SK-N-SH treated with all-trans-retinoic acid at 6 μM for 48 hours (cell line): ENCODE results near the gene GJA9.

Experiments
- ATAC-seq: fragments of 200-7000 bp; cut with Tn5 transposase; 3 replicates; pipeline ENCODE4 v1.9.1; 2020; ENCODE audit warnings: mild to moderate bottlenecking, moderate library complexity
- ARNTL ChIP-seq: fragments of 450-650 bp; formaldehyde crosslinking; IDR thresholded peaks from 2 replicates; pipeline ENCODE4 v1.5.0; 2020; ENCODE audit warnings: low read depth, mild to moderate bottlenecking, moderate library complexity, borderline replicate concordance
- CSDC2 ChIP-seq: fragments of 250-450 bp; sonication (Bioruptor Pico); IDR thresholded peaks from 2 replicates; pipeline ENCODE4 v1.5.0; 2020; ENCODE audit warnings: mild to moderate bottlenecking, moderate library complexity
- ESRRG ChIP-seq: fragments of 250-450 bp; sonication (Bioruptor Pico); IDR thresholded peaks from 2 replicates; pipeline ENCODE4 v1.6.1; 2021; ENCODE audit warnings: mild to moderate bottlenecking
- GLIS3 ChIP-seq: fragments of 250-450 bp; sonication (Bioruptor Pico); IDR thresholded peaks from 2 replicates; pipeline ENCODE4 v1.5.0; 2020; ENCODE audit warnings: mild to moderate bottlenecking, moderate library complexity
- ISL1 ChIP-seq: fragments of 250-450 bp; sonication (Bioruptor Pico); IDR thresholded peaks from 2 replicates; pipeline ENCODE4 v2.1.2; 2022; ENCODE audit warnings: mild to moderate bottlenecking, moderate library complexity
- OSR1 ChIP-seq: fragments of 250-450 bp; sonication (Bioruptor Pico); IDR thresholded peaks from 2 replicates; pipeline ENCODE4 v1.8.0; 2022; ENCODE audit warnings: moderate library complexity, mild to moderate bottlenecking, inconsistent platforms
- PPARA ChIP-seq: fragments of 250-450 bp; sonication (Bioruptor Pico); IDR thresholded peaks from 2 replicates; pipeline ENCODE4 v1.5.0; 2020; ENCODE audit warnings: mild to moderate bottlenecking, borderline replicate concordance
- RARB ChIP-seq: fragments of 250-450 bp; sonication (Bioruptor Pico); IDR thresholded peaks from 2 replicates; pipeline ENCODE4 v1.8.0; 2021; ENCODE audit warnings: mild to moderate bottlenecking, moderate library complexity
- TCF4 ChIP-seq: fragments of 250-450 bp; sonication (Bioruptor Pico); IDR thresholded peaks from 2 replicates; pipeline ENCODE4 v1.8.0; 2021; ENCODE audit warnings: mild to moderate bottlenecking, moderate library complexity, borderline replicate concordance
- TOX ChIP-seq: fragments of 250-450 bp; sonication (Bioruptor Pico); IDR thresholded peaks from 2 replicates; pipeline ENCODE4 v1.8.0; 2021; ENCODE audit warnings: mild to moderate bottlenecking, moderate library complexity, borderline replicate concordance
- ZC3H10 ChIP-seq: fragments of 250-450 bp; sonication (Bioruptor Pico); IDR thresholded peaks from 2 replicates; pipeline ENCODE4 v1.5.1; 2021; ENCODE audit warnings: mild to moderate bottlenecking, moderate library complexity
- ZFP3 ChIP-seq: fragments of 250-450 bp; sonication (Bioruptor Pico); IDR thresholded peaks from 2 replicates; pipeline ENCODE4 v1.5.0; 2020; ENCODE audit warnings: mild to moderate bottlenecking, moderate library complexity
- ZFP30 ChIP-seq: fragments of 450-650 bp; formaldehyde crosslinking; IDR thresholded peaks from 2 replicates; pipeline ENCODE4 v1.5.0; 2022; ENCODE audit warnings: mild to moderate bottlenecking, moderate library complexity
- ZNF565 ChIP-seq: fragments of 450-650 bp; formaldehyde crosslinking; conservative IDR thresholded peaks from 2 replicates; pipeline ENCODE4 v1.5.0; 2020; ENCODE audit warnings: low read depth, mild to moderate bottlenecking, moderate library complexity
- ZNF70 ChIP-seq: fragments of 450-650 bp; formaldehyde crosslinking; IDR thresholded peaks from 2 replicates; pipeline ENCODE4 v1.5.0; 2020; ENCODE audit warnings: mild to moderate bottlenecking, moderate library complexity
- ZNF8 ChIP-seq: fragments of 450-650 bp; formaldehyde crosslinking; IDR thresholded peaks from 2 replicates; pipeline ENCODE4 v1.5.0; 2020; ENCODE audit warnings: mild to moderate bottlenecking, moderate library complexity
- TF ChIP-seq, protein P1 (sequence below): fragments of 250-450 bp; sonication (Bioruptor Pico); IDR thresholded peaks from 2 replicates; pipeline ENCODE4 v1.5.0; 2020; ENCODE audit warnings: mild to moderate bottlenecking, moderate library complexity
- TF ChIP-seq, protein P2 (sequence below): fragments of 250-450 bp; sonication (Bioruptor Pico); IDR thresholded peaks from 2 replicates; pipeline ENCODE4 v1.8.0; 2020; ENCODE audit warnings: mild to moderate bottlenecking, moderate library complexity, borderline replicate concordance
- TF ChIP-seq, protein P3 (sequence below): fragments of 250-450 bp; sonication (Bioruptor Pico); IDR thresholded peaks from 2 replicates; pipeline ENCODE4 v1.8.0; 2021; ENCODE audit warnings: low read depth, mild to moderate bottlenecking, moderate library complexity, borderline replicate concordance
- TF ChIP-seq, protein P4 (sequence below): fragments of 250-450 bp; sonication (Bioruptor Pico); IDR thresholded peaks from 2 replicates; pipeline ENCODE4 v1.5.1; 2020; ENCODE audit warnings: low read depth, mild to moderate bottlenecking, moderate library complexity

GJA9 gene

DNA sequence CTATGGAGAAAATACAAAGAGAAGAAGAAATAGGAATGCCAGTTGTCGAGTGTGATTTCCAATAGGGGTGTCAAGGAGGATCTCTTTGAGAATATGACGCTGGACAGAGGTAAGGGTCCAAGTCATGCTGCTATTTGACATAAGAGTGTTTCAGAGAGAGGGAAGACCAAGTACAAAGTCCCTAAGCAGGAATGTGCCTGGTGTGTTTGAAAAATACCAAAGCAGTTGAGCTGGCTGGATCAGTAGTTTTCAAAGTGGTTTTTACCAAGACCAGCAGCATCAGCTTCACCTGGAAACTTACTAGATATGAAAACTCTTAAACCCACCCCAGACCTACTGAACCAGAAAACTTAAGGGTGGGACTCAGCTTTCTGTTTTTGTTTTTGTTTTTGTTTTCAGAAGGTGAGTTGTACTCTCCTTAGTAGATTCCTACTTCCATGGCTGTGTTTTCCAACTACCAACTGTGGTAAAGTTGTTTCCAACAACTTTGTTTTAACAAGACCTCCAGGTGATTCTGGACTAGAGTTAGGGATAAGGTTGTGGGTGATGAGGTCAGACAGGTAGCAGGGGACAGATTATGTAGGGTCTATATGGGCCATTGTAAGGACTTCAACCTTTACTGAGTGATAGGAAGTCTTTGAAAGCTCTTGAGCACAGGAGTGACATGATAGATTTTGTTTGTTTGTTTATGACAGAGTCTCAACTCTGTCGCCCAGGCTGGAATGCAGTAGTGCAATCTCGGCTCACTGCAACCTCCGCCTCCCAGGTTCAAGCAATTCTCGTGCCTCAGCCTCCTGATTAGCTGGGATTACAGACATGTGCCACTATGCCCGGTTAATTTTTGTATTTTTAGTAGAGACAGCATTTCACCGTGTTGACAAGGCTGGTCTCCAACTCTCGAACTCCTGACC, 7.3 kb upstream of the GJA9 start:
- no peak for ATAC-seq

DNA sequence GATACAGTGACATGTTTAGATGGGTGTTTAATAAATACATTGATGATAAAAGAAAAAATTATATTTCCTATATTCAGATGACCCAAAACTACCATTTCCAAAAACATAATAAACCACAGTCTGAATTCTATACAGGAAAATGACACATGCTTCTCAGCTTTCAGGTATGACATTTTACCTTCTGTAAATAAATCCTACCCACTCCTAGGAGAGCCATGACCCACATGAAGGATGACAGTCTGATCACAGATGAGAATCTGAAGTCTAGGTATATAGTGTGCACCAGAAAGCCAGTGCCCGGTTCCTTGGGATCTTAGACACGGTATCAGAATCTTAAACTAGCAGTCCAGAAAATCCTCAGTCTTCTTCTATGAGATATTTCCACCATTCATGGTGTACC, 3.7 kb upstream of the GJA9 start:
- TF ChIP-seq, protein P1, sequence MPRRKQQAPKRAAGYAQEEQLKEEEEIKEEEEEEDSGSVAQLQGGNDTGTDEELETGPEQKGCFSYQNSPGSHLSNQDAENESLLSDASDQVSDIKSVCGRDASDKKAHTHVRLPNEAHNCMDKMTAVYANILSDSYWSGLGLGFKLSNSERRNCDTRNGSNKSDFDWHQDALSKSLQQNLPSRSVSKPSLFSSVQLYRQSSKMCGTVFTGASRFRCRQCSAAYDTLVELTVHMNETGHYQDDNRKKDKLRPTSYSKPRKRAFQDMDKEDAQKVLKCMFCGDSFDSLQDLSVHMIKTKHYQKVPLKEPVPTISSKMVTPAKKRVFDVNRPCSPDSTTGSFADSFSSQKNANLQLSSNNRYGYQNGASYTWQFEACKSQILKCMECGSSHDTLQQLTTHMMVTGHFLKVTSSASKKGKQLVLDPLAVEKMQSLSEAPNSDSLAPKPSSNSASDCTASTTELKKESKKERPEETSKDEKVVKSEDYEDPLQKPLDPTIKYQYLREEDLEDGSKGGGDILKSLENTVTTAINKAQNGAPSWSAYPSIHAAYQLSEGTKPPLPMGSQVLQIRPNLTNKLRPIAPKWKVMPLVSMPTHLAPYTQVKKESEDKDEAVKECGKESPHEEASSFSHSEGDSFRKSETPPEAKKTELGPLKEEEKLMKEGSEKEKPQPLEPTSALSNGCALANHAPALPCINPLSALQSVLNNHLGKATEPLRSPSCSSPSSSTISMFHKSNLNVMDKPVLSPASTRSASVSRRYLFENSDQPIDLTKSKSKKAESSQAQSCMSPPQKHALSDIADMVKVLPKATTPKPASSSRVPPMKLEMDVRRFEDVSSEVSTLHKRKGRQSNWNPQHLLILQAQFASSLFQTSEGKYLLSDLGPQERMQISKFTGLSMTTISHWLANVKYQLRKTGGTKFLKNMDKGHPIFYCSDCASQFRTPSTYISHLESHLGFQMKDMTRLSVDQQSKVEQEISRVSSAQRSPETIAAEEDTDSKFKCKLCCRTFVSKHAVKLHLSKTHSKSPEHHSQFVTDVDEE (CRISPR knock-in tag): no peak
- no peak for TF ChIP-seq CSDC2 (CRISPR knock-in tag)
- no peak for TF ChIP-seq ZC3H10 (CRISPR knock-in tag)
- TF ChIP-seq ZFP30: no peak
- TF ChIP-seq GLIS3 (CRISPR knock-in tag): no peak
- TF ChIP-seq ZFP3: no peak
- TF ChIP-seq, protein P2, sequence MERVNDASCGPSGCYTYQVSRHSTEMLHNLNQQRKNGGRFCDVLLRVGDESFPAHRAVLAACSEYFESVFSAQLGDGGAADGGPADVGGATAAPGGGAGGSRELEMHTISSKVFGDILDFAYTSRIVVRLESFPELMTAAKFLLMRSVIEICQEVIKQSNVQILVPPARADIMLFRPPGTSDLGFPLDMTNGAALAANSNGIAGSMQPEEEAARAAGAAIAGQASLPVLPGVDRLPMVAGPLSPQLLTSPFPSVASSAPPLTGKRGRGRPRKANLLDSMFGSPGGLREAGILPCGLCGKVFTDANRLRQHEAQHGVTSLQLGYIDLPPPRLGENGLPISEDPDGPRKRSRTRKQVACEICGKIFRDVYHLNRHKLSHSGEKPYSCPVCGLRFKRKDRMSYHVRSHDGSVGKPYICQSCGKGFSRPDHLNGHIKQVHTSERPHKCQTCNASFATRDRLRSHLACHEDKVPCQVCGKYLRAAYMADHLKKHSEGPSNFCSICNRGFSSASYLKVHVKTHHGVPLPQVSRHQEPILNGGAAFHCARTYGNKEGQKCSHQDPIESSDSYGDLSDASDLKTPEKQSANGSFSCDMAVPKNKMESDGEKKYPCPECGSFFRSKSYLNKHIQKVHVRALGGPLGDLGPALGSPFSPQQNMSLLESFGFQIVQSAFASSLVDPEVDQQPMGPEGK: no peak
- TF ChIP-seq RARB: no peak
- TF ChIP-seq ISL1 (CRISPR knock-in tag): no peak
- TF ChIP-seq OSR1 (CRISPR knock-in tag): no peak
- no peak for TF ChIP-seq PPARA (CRISPR knock-in tag)
- TF ChIP-seq ZNF8 (CRISPR knock-in tag): no peak
- TF ChIP-seq ARNTL (CRISPR knock-in tag): no peak
- TF ChIP-seq TCF4 (CRISPR knock-in tag): no peak
- TF ChIP-seq, protein P3, sequence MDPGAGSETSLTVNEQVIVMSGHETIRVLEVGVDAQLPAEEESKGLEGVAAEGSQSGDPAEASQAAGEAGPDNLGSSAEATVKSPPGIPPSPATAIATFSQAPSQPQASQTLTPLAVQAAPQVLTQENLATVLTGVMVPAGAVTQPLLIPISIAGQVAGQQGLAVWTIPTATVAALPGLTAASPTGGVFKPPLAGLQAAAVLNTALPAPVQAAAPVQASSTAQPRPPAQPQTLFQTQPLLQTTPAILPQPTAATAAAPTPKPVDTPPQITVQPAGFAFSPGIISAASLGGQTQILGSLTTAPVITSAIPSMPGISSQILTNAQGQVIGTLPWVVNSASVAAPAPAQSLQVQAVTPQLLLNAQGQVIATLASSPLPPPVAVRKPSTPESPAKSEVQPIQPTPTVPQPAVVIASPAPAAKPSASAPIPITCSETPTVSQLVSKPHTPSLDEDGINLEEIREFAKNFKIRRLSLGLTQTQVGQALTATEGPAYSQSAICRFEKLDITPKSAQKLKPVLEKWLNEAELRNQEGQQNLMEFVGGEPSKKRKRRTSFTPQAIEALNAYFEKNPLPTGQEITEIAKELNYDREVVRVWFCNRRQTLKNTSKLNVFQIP: no peak
- TF ChIP-seq ESRRG (CRISPR knock-in tag): no peak
- no peak for TF ChIP-seq ZNF70 (CRISPR knock-in tag)
- no peak for ATAC-seq

More for the DNA sequence above, 7.3 kb upstream of the GJA9 start:
- TF ChIP-seq ISL1 (CRISPR knock-in tag): no peak
- TF ChIP-seq ZNF565 (CRISPR knock-in tag): no peak
- no peak for TF ChIP-seq TOX
- TF ChIP-seq ZFP3: no peak
- no peak for TF ChIP-seq ARNTL (CRISPR knock-in tag)
- no peak for TF ChIP-seq ZNF70 (CRISPR knock-in tag)
- no peak for TF ChIP-seq ZC3H10 (CRISPR knock-in tag)
- TF ChIP-seq GLIS3 (CRISPR knock-in tag): no peak
- no peak for TF ChIP-seq ZNF8 (CRISPR knock-in tag)
- TF ChIP-seq, protein P4, sequence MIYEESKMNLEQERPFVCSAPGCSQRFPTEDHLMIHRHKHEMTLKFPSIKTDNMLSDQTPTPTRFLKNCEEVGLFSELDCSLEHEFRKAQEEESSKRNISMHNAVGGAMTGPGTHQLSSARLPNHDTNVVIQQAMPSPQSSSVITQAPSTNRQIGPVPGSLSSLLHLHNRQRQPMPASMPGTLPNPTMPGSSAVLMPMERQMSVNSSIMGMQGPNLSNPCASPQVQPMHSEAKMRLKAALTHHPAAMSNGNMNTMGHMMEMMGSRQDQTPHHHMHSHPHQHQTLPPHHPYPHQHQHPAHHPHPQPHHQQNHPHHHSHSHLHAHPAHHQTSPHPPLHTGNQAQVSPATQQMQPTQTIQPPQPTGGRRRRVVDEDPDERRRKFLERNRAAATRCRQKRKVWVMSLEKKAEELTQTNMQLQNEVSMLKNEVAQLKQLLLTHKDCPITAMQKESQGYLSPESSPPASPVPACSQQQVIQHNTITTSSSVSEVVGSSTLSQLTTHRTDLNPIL (CRISPR knock-in tag): no peak
- TF ChIP-seq, protein P1 (CRISPR knock-in tag): no peak
